ENCODE results near the gene UGT1A10.

GRCh38 chr2:233643128-233643527 is 6.9 kb downstream of the UGT1A10 start:
- TF ChIP-seq, protein P1, sequence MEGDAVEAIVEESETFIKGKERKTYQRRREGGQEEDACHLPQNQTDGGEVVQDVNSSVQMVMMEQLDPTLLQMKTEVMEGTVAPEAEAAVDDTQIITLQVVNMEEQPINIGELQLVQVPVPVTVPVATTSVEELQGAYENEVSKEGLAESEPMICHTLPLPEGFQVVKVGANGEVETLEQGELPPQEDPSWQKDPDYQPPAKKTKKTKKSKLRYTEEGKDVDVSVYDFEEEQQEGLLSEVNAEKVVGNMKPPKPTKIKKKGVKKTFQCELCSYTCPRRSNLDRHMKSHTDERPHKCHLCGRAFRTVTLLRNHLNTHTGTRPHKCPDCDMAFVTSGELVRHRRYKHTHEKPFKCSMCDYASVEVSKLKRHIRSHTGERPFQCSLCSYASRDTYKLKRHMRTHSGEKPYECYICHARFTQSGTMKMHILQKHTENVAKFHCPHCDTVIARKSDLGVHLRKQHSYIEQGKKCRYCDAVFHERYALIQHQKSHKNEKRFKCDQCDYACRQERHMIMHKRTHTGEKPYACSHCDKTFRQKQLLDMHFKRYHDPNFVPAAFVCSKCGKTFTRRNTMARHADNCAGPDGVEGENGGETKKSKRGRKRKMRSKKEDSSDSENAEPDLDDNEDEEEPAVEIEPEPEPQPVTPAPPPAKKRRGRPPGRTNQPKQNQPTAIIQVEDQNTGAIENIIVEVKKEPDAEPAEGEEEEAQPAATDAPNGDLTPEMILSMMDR (IDR thresholded peaks at IDR 0.05; ENCODE audit: poor library complexity, severe bottlenecking), result no peak
- no peak for TF ChIP-seq POLR2AphosphoS5 (IDR thresholded peaks at IDR 0.05)
- TF ChIP-seq EP300 (conservative IDR thresholded peaks at IDR 0.05; ENCODE audit: poor library complexity, severe bottlenecking), result no peak
- no peak for TF ChIP-seq EZH2 (IDR thresholded peaks at IDR 0.05; ENCODE audit: borderline replicate concordance, insufficient read depth, low read length, poor library complexity, severe bottlenecking)

All from neural cell (in vitro differentiated cells).